GM18861 (cell line): ENCODE results near the gene NBEA.

Source experiments
- ATAC-seq: cut with Tn5 transposase; IDR thresholded peaks from one replicate; pipeline ENCODE4 v1.9.1; 2021; ENCODE audit not compliant: unreplicated experiment

The NBEA gene

GRCh38 chr13:35472323-35472881 is 530.3 kb downstream of the NBEA start:
- no peak for ATAC-seq

GRCh38 chr13:35473206-35473775 is 531.2 kb downstream of the NBEA start:
- no peak for ATAC-seq

GRCh38 chr13:35473802-35474201 is 531.7 kb downstream of the NBEA start:
- no peak for ATAC-seq

GRCh38 chr13:35474496-35475211 is 532.6 kb downstream of the NBEA start:
- no peak for ATAC-seq

GRCh38 chr13:35475212-35475959 is 533.3 kb downstream of the NBEA start:
- peak; percentile 53 for ATAC-seq

- ATAC-seq = no peak
These were observed 534.2 kb downstream of the NBEA start, which contains the start of gene MAB21L1 for GRCh38 chr13:35475960-35476943. TSS of gene MAB21L1 (minus strand) at chr13:35476689. CDS start at chr13:35476138, 551 bp downstream.

- ATAC-seq = no peak
These were observed 535.4 kb downstream of the NBEA start for GRCh38 chr13:35477386-35477946.

GRCh38 chr13:35478271-35479037 is 536.4 kb downstream of the NBEA start:
- no peak for ATAC-seq

GRCh38 chr13:35479038-35479492 is 537.0 kb downstream of the NBEA start:
- no peak for ATAC-seq

GRCh38 chr13:35479706-35480105 is 537.6 kb downstream of the NBEA start:
- no peak for ATAC-seq

GRCh38 chr13:35480346-35480745 is 538.3 kb downstream of the NBEA start:
- no peak for ATAC-seq

GRCh38 chr13:35481777-35482176 is 539.7 kb downstream of the NBEA start:
- no peak for ATAC-seq

GRCh38 chr13:35482527-35482926 is 540.5 kb downstream of the NBEA start:
- no peak for ATAC-seq

- no peak for ATAC-seq
These were observed 541.7 kb downstream of the NBEA start for GRCh38 chr13:35483761-35484160.

GRCh38 chr13:35484384-35484783 is 542.3 kb downstream of the NBEA start:
- ATAC-seq = no peak

GRCh38 chr13:35485424-35485823 is 543.4 kb downstream of the NBEA start:
- ATAC-seq = no peak

- ATAC-seq = no peak
These were observed 547.0 kb downstream of the NBEA start for GRCh38 chr13:35489050-35489449.

GRCh38 chr13:35496006-35496405 is 553.9 kb downstream of the NBEA start:
- ATAC-seq = no peak

GRCh38 chr13:35496761-35497386 is 554.8 kb downstream of the NBEA start:
- no peak for ATAC-seq
